Bronchial epithelial cell (primary cell): Measurements from ENCODE around the gene DNAH5. TPM values are rescaled to one million over a fixed set of nuclear protein-coding genes. Genes with fewer than 3 reads are reported as not detected.

Source experiments
- DNase-seq: peaks from one replicate; pipeline ENCODE4 v3.0.0-alpha.2; 2010; ENCODE audit warnings: low read depth
- FAIRE-seq: peaks from 2 replicates; lab custom pipeline; 2011; peaks lifted over from hg19 to GRCh38; lab: Jason Lieb, UNC
- H3K27me3 ChIP-seq: 2 replicates; pipeline ENCODE4 v1.5.1; 2011; ENCODE audit warnings: low read length; ENCODE audit not compliant: control insufficient read depth, insufficient read depth
- H3K36me3 ChIP-seq: 2 replicates; pipeline ENCODE4 v1.5.1; 2011; ENCODE audit warnings: low read length; ENCODE audit not compliant: control insufficient read depth, insufficient read depth
- H3K4me3 ChIP-seq: 2 replicates; pipeline ENCODE4 v1.5.1; 2011; ENCODE audit warnings: mild to moderate bottlenecking, low read depth, low read length, control low read depth
- CTCF ChIP-seq: IDR thresholded peaks from 2 replicates; pipeline ENCODE4 v1.5.1; 2011; ENCODE audit warnings: mild to moderate bottlenecking, moderate library complexity, low read length, control low read depth, inconsistent platforms; ENCODE audit not compliant: insufficient read depth, severe bottlenecking
- total RNA-seq: library from RNA; depleted of rRNA; stranded (reverse); fragments of >200 nt; gene quantifications from 2 replicates; pipeline ENCODE4 v1.2.1, GENCODE V29; 2014

DNAH5 gene
- total RNA-seq, 1 donor from 2014 or later, result under 0.01 TPM

DNA sequence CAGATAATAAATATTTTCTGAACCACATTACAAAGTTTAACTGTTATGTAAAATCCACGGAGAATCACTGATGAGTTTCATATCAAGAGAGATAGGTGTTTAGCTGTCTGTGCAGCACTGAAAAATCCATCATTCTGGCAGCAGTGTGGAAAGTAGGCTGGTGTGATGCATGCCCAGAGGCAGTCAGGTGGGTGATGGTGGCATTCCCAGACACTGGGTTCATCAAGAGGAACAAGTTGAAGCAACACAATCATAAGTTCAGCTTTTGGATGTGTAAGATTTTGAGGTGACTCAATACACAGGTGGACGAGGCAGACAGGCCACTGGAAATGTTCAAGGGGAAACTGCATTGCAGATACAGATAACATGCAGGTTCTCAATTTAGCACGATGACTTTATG lies 11.9 kb downstream of the DNAH5 start:
- Histone ChIP-seq H3K27me3 (no peaks in the 10 kb centered on the region), H3K36me3 (no peaks in the 10 kb centered on the region), H3K4me3 (no peak overlapping the region)
- FAIRE-seq (peak; percentile 7), DNase-seq (peak; percentile 97)
- no peak for TF ChIP-seq CTCF

DNA sequence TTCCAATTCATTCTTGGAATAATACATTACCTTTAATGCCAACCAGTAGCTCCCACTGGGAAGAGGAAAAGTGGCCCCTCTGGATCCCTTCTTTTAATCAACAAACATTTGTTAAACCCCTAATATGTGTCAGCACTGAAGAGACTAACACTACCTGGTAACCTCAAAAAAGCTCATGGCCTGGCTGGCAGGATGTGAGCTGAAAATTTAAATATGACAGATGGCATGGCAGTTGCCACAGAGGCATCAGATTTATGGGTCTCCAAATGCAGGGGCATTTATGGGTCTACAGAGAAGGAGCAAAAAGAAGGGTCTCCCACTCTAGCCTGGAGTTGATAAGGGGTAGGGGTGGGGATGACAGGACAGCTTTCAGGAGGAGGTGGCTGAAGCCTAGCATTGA lies 12.5 kb downstream of the DNAH5 start:
- FAIRE-seq (no peak), DNase-seq (peak; percentile 20)
- no peaks in the 10 kb centered on the region for H3K36me3 ChIP-seq
- H3K27me3 ChIP-seq, result no peaks in the 10 kb centered on the region
- no peak overlapping the region for H3K4me3 ChIP-seq
- no peak for TF ChIP-seq CTCF

DNA sequence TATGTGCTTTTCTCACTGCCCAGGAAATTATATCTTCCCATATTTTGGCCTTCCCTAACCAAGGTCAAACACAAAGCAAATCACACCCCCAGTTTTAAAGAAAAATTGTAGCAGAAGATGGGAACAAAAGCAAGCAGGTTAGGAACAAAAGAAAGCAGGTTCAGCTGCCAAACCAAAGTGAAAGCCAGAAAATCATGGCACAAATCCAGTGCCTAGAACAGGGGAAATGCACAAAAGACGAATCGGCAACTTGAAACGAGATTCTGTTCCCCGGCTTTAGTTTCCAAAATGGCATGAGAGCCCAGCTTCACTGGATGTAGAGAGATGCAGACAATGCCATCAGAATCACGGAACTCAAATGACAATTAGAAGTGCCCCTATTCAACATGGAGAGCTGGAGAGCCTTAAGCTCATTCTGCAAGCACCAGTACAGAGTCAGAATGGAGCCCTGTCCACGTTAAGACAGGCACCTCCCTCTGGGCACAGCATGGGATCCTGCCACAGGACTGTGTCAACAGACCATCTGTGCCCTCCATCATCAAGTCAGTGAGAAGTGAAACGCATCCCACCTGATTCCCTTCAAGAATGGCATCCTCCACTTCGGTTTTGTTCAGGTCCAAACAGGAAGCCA lies 13.8 kb downstream of the DNAH5 start:
- H3K27me3 ChIP-seq, result no peaks in the 10 kb centered on the region
- no peaks in the 10 kb centered on the region for H3K36me3 ChIP-seq
- H3K4me3 ChIP-seq, result no peak overlapping the region
- DNase-seq (no peak), FAIRE-seq (peak; percentile 83)
- TF ChIP-seq CTCF, result no peak

- H3K27me3 ChIP-seq, result no peaks in the 10 kb centered on the region
- no peak for FAIRE-seq
- no peak overlapping the region for H3K4me3 ChIP-seq
- no peak for TF ChIP-seq CTCF
- no peak for DNase-seq
- no peaks in the 10 kb centered on the region for H3K36me3 ChIP-seq
Measured at GRCh38 chr5:13926731-13927130, 17.8 kb downstream of the DNAH5 start.

- FAIRE-seq, result no peak
- Histone ChIP-seq H3K4me3 (no peak overlapping the region), H3K36me3 (no peaks in the 10 kb centered on the region), H3K27me3 (no peaks in the 10 kb centered on the region)
- TF ChIP-seq CTCF, result no peak
- peak; percentile 29 for DNase-seq
Measured at GRCh38 chr5:13921578-13921977, 22.9 kb downstream of the DNAH5 start.

GRCh38 chr5:13919786-13920185 lies 24.7 kb downstream of the DNAH5 start:
- no peak for DNase-seq
- TF ChIP-seq CTCF, result no peak
- Histone ChIP-seq H3K27me3 (no peaks in the 10 kb centered on the region), H3K4me3 (no peak overlapping the region), H3K36me3 (no peaks in the 10 kb centered on the region)
- no peak for FAIRE-seq
